Right lobe of liver (tissue), 6 donors: ENCODE results near the gene HES6. TPM values are rescaled to one million over a fixed set of nuclear protein-coding genes. Genes with fewer than 3 reads are reported as not detected.
A peak's percentile ranks its signal among the peaks of the same experiment; 100 is the strongest.

Experiments used
- ATAC-seq, 4 donors: fragments of 200-7000 bp; cut with Tn5 transposase; one replicate each; pipeline ENCODE4 v1.9.1; 2020; ENCODE audit warnings: mild to moderate bottlenecking in 4 of 4, moderate library complexity in 4 of 4
- DNase-seq, 3 donors: peaks; one replicate each; pipeline ENCODE4 v3.0.0-alpha.2; 2020
- H3K27ac ChIP-seq, 3 donors: fragments of 200-600 bp; one replicate each; pipeline ENCODE4 v1.8.0; 2022
- H3K27me3 ChIP-seq, 2 donors: fragments of 200-600 bp; one replicate each; pipeline ENCODE4 v1.8.0; 2022
- H3K36me3 ChIP-seq, 4 donors: fragments of 200-600 bp; sonication (generic) in 1 of 4; one replicate each; pipeline versions ENCODE4 v1.5.1 to v1.8.0; 2017 to 2022; ENCODE audit warnings: control low read depth in 1 of 4
- H3K4me1 ChIP-seq, 4 donors: fragments of 200-600 bp; sonication (generic) in 1 of 4; one replicate each; pipeline versions ENCODE4 v1.5.1 to v1.8.0; 2017 to 2022; ENCODE audit warnings: control low read depth in 1 of 4
- H3K4me3 ChIP-seq, 3 donors: fragments of 200-600 bp; one replicate each; pipeline ENCODE4 v1.8.0; 2022
- H3K9me3 ChIP-seq, 4 donors: fragments of 200-600 bp; sonication (generic) in 1 of 4; one replicate each; pipeline versions ENCODE4 v1.5.1 to v1.8.0; 2017 to 2022; ENCODE audit warnings: control low read depth in 1 of 4
- POLR2A ChIP-seq: fragments of 450-650 bp; IDR thresholded peaks from one replicate; pipeline ENCODE4 v1.6.1; 2017; ENCODE audit warnings: antibody characterized with exemption, mild to moderate bottlenecking
- WGBS: methylation state at CpG from one replicate; pipeline ENCODE4 v1.1.6; 2018; ENCODE audit warnings: low coverage, low lambda C conversion rate; ENCODE audit not compliant: insufficient coverage; ENCODE audit errors: missing lambda C conversion rate; 5-methylcytosine and 5-hydroxymethylcytosine counted together
- intact Hi-C, 2 donors: fragments of 100-400 bp; cut with DNase I; formaldehyde crosslinking; loops; one replicate each; pipeline versions ENCODE4 v1.11.2 to v1.14.1; 2022
- total RNA-seq, 6 experiments: library from RNA; depleted of rRNA in 2 of 6; stranded (reverse); fragments of >200 nt in 2 of 6; fragmentation: NEBNext Ultra II Directional in 3 of 6; extraction: Animal tissue kit (Norgen Biotek cat#: 25700) in 3 of 6; gene quantifications; one replicate each; pipeline versions ENCODE4 v1.1.0 to v1.2.4, GENCODE V29; 2016 to 2023
- TF ChIP-seq, protein P1 (sequence below), 4 donors: fragments of 200-600 bp in 3 of 4; fragments of 450-650 bp in 1 of 4; IDR thresholded peaks; one replicate each; pipeline versions ENCODE4 v1.5.1 to v1.8.0; 2016 to 2022; ENCODE audit warnings: antibody characterized with exemption in 4 of 4, mild to moderate bottlenecking in 2 of 4
- donor health status: DM: no; HTN: yes; CAD: no.
- donor health status: DM: no; HTN: no; CAD: no.
- donor health status: DM: no; HTN: no; CAD: no.
- donor health status: DM: no; HTN: yes; CAD: no.
- donor health status: DM: no; HTN: yes; CAD: no.

HES6 gene
- total RNA-seq, 6 experiments from 2014 or later, result 1.7 to 8.3 (median 3.8) TPM

DNA sequence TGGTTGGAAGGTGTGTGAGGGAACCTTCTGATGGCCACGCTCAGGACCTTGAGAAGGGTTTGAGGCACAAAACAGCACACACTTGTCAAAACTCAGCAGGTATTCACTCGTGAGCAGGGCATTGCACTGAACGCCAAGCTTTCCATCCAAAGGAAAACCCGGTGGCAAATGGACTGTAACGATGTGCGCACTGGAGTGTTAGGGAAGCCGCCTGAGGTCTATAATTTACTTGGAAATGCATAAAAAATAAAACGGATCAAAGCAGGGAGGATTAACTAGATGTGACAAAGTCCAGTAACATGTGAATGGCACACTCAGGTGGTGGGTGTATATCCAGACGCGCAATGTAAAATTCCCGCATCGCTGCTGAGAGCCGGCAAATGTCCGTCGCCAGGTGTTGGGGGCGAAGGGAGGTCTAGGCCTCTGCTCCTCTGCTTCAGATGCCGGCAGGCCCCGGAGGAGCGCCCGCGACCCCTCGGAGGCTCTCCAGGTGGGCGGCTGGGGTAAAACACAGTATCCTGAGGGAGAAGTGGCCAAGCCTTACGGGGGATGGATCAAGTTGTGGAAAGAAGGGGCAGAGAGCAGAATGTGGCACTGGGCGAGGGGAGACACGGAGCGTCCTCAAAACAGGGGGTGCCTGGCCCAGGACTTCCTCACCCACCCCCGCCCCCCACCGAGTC lies 15.3 kb downstream of the HES6 start:
- 90% methylated on average over 15 of the region's 29 CpGs for whole genome bisulfite sequencing

DNA sequence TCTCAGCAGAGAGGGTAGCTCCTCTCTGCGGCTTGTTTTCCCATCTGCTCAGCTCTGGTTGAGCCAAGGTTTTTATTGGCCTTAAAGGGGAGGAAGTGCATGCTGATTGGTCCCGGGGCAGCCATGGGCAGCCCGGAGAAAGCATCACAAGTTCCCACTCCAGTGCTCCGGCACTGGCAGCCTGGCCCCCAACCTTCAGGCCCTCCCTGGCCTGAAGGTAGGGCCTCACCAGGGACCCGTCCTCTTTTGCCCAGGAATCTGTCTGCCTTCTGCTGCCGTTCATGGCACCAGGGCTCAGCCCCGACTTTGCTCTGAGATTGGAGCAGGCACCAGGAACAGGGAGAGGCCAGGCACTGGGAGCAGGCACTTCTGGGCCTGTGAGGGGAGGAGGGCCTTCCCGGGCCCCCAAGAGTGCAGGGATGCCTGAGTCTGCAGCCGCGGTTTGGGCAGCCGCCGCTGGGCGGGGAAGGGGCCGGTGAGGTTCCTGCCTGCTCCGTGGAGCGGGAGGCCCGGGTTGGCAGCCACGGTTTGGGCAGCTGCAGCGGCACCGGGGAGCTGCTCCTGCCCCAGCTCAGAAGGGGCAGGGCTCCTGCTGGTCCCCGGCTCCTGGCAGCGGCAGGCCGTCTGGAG lies 18.8 kb downstream of the HES6 start:
- H3K27ac ChIP-seq, result no peak overlapping the region
- no peaks in the 10 kb centered on the region for H3K9me3 ChIP-seq
- H3K36me3 ChIP-seq, result no peaks in the 10 kb centered on the region
- intact Hi-C loops, result no loop called here
- TF ChIP-seq, protein P1, sequence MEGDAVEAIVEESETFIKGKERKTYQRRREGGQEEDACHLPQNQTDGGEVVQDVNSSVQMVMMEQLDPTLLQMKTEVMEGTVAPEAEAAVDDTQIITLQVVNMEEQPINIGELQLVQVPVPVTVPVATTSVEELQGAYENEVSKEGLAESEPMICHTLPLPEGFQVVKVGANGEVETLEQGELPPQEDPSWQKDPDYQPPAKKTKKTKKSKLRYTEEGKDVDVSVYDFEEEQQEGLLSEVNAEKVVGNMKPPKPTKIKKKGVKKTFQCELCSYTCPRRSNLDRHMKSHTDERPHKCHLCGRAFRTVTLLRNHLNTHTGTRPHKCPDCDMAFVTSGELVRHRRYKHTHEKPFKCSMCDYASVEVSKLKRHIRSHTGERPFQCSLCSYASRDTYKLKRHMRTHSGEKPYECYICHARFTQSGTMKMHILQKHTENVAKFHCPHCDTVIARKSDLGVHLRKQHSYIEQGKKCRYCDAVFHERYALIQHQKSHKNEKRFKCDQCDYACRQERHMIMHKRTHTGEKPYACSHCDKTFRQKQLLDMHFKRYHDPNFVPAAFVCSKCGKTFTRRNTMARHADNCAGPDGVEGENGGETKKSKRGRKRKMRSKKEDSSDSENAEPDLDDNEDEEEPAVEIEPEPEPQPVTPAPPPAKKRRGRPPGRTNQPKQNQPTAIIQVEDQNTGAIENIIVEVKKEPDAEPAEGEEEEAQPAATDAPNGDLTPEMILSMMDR (IDR thresholded peaks at IDR 0.05), result no peak
- no peak for TF ChIP-seq POLR2A
- H3K4me3 ChIP-seq, result no peak overlapping the region
- DNase-seq (no peak), ATAC-seq (peak in 1 of 4 donors; percentile 15)
- 86% methylated on average over 1 of the region's 23 CpGs for WGBS
- peaks cover 0 to 11% (median 3%) of the 10 kb centered on the region in 4 donors for H3K4me1 ChIP-seq
- H3K27me3 ChIP-seq, result no peaks in the 10 kb centered on the region

More for the DNA sequence above, 15.3 kb downstream of the HES6 start:
- DNase-seq (no peak), ATAC-seq (no peak)
- no peak overlapping the region for H3K4me3 ChIP-seq
- TF ChIP-seq, protein P1 (IDR thresholded peaks at IDR 0.05), result no peak
- TF ChIP-seq POLR2A, result no peak
- H3K4me1 ChIP-seq, result no peaks in the 10 kb centered on the region
- no peaks in the 10 kb centered on the region for H3K36me3 ChIP-seq
- H3K9me3 ChIP-seq, result no peaks in the 10 kb centered on the region
- H3K27me3 ChIP-seq, result no peaks in the 10 kb centered on the region
- intact Hi-C loops, result no loop called here
- no peak overlapping the region for H3K27ac ChIP-seq

DNA sequence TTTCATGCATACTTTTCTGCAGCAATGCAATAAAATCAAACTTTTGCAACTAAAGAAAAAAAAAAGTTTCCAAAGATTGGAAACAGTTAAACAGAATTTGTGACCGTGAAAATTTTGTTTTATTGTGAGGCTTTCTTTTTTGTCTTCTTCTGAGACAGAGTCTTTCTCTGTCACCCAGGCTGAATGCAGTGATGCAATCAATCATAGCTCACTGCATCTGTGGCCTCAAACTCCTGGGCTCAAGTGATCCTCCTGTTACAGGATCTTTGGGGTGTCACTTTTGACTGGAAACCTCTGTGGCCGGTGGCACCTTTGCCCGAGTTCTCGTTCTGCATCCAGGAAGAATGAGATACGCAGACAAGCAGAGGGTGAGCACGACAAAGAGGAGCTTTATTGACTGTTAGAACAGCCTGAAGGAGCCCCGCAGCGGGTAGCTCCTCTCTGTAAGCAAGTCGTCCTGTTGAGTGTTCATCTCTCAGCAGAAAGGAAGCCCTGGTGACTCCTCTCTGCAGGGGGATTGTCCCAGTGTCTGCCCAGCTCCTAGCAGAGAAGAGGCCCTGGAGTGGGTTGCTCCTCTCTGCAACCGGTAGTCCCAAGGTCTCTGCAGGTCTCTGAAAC lies 19.5 kb downstream of the HES6 start:
- H3K4me1 ChIP-seq, result peaks cover 0 to 11% (median 3%) of the 10 kb centered on the region in 4 donors
- no peaks in the 10 kb centered on the region for H3K27me3 ChIP-seq
- ATAC-seq (no peak), DNase-seq (no peak)
- no peaks in the 10 kb centered on the region for H3K9me3 ChIP-seq
- WGBS, result 84% methylated on average over 7 of the region's 10 CpGs
- H3K36me3 ChIP-seq, result no peaks in the 10 kb centered on the region
- TF ChIP-seq, protein P1 (IDR thresholded peaks at IDR 0.05), result no peak
- TF ChIP-seq POLR2A, result no peak
- no peak overlapping the region for H3K4me3 ChIP-seq
- H3K27ac ChIP-seq, result no peak overlapping the region
- intact Hi-C loops, result no loop called here

DNA sequence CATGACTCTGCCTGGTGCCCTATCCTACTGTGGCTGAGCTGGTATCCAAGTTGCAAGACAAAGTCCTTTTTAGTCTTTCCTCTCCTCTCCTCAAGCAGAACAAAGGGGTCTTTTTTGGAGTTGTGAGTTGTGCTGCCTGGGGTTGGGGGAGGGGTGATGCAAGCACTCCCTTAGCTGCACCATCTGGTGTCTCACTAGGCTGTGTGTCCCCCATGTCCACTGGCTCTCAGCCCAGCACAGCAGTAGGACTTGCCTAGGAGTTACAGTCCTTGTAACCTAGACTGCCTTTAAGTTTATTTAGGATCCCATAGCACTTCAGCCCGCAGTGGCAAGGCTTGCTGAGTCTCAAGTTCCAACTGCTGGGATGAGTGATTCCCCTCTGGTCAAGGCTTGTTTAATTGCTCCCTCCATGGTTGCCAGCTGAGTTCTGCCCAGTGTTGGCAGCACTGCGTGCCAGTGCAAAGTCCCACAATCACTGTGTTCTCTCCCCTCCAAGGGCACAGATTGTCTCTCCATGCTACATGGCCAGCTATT lies 23.1 kb downstream of the HES6 start:
- ATAC-seq (peak; percentile 93 to 97 (median 97)), DNase-seq (peak in 1 of 3 donors; percentile 78)
- Histone ChIP-seq H3K4me1 (peaks cover 0 to 11% (median 3%) of the 10 kb centered on the region in 4 donors), H3K9me3 (no peaks in the 10 kb centered on the region), H3K36me3 (no peaks in the 10 kb centered on the region), H3K4me3 (no peak overlapping the region), H3K27ac (peak overlapping the region in 1 of 3 donors; percentile 20), H3K27me3 (no peaks in the 10 kb centered on the region)
- intact Hi-C loops, result no loop called here
- TF ChIP-seq, protein P1 (IDR thresholded peaks at IDR 0.05), result no peak
- no peak for TF ChIP-seq POLR2A
- WGBS, result 23% methylated on average over 2 of the region's 2 CpGs
